ENCODE measurements around the gene TMSB4X. TPM values are rescaled to one million over a fixed set of nuclear protein-coding genes. Genes with fewer than 3 reads are reported as not detected.

Gene TMSB4X
- polyA plus RNA-seq (2011; rRNA removed), result 6,551 and 6,856 TPM in 2 replicates
- polyA minus RNA-seq (2011; rRNA and poly(A)+ RNA removed), result 2,637 and 2,670 TPM in 2 replicates

GRCh38 chrX:12974796-12975669, at the start of gene TMSB4X:
TSS of gene TMSB4X (plus strand) at chrX:12975110.
- ChIA-PET POLR2A (interaction anchor here (0.6 to 5.5 kb wide), 13 partner anchors 19 to 760 kb away, joined by 3 to 39 read pairs (median 5); partner anchors contain the start of genes OFD1 and TRAPPC2), CTCF (interaction anchor here (2.7 kb wide), 1 partner anchor 28 kb away, joined by 10 read pairs; no protein-coding TSS in a partner anchor)

GRCh38 chrX:12929701-12930100, 45.2 kb upstream of the TMSB4X start:
- POLR2A ChIA-PET, result no interaction called here
- Histone ChIP-seq H3K27ac (ENCODE audit: low read depth, low read length) (no peak overlapping the region), H3K4me3 (ENCODE audit: low read depth, low read length) (no peak overlapping the region), H3K27me3 (ENCODE audit: control insufficient read depth, insufficient read depth, low read length) (no peaks in the 10 kb centered on the region), H3K9me3 (ENCODE audit: control insufficient read depth, insufficient read depth, low read length) (no peaks in the 10 kb centered on the region)
- no peak for DNase-seq (ENCODE audit: low read depth, low spot score)
- CTCF ChIA-PET, result interaction anchor here (1.3 kb wide), 1 partner anchor 17 kb away, joined by 6 read pairs; no protein-coding TSS in a partner anchor
- no peak for TF ChIP-seq CTCF (IDR thresholded peaks at IDR 0.05; ENCODE audit: low read depth, low read length)

More at GRCh38 chrX:12974796-12975669, at the start of gene TMSB4X:
- no peaks in the 10 kb centered on the region; the same call in 1 of the 2 replicates for H3K9me3 ChIP-seq (ENCODE audit: control insufficient read depth, insufficient read depth, low read length)
- peak within 1 kb of the TSS; percentile 81 for H3K4me3 ChIP-seq (ENCODE audit: low read depth, low read length)
- TF ChIP-seq CTCF (IDR thresholded peaks at IDR 0.05; ENCODE audit: low read depth, low read length), result no peak
- peak within 1 kb of the TSS; percentile 97 for H3K27ac ChIP-seq (ENCODE audit: low read depth, low read length)
- H3K27me3 ChIP-seq (ENCODE audit: control insufficient read depth, insufficient read depth, low read length), result no peaks in the 10 kb centered on the region
- DNase-seq (ENCODE audit: low read depth, low spot score), result no peak

- DNase-seq (ENCODE audit: low read depth, low spot score), result no peak
- Histone ChIP-seq H3K9me3 (ENCODE audit: control insufficient read depth, insufficient read depth, low read length) (no peaks in the 10 kb centered on the region), H3K4me3 (ENCODE audit: low read depth, low read length) (no peak overlapping the region), H3K27me3 (ENCODE audit: control insufficient read depth, insufficient read depth, low read length) (no peaks in the 10 kb centered on the region), H3K27ac (ENCODE audit: low read depth, low read length) (no peak overlapping the region)
- TF ChIP-seq CTCF (IDR thresholded peaks at IDR 0.05; ENCODE audit: low read depth, low read length), result no peak
- CTCF ChIA-PET, result interaction anchor here (1.3 kb wide), 1 partner anchor 17 kb away, joined by 6 read pairs; no protein-coding TSS in a partner anchor
- POLR2A ChIA-PET, result no interaction called here
Measured at GRCh38 chrX:12930150-12930549, 44.8 kb upstream of the TMSB4X start.

DNA sequence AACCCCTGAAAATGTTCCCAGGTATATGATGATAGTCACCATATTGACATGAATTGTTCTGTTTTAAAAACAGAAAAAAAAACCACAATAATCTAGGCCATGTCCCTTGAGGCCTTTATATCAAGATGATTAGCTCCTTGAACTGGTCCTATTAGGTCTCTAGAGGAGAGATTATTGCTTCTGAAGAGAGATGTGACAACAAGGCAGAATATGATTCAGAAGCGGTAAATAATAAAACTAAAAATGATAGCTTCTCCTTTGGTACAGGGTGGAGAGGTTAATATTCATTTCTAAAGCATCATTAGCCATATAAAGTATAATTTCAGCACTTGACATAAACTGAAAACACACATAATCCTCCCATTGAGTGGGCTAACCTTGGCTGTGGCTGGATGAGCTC, 42.7 kb upstream of the TMSB4X start:
- ChIA-PET CTCF (interaction anchor here (2.2 kb wide), 1 partner anchor 14 kb away, joined by 9 read pairs; no protein-coding TSS in a partner anchor), POLR2A (no interaction called here)
- TF ChIP-seq CTCF (IDR thresholded peaks at IDR 0.05; ENCODE audit: low read depth, low read length), result no peak
- DNase-seq (ENCODE audit: low read depth, low spot score), result no peak
- H3K9me3 ChIP-seq (ENCODE audit: control insufficient read depth, insufficient read depth, low read length), result no peaks in the 10 kb centered on the region
- H3K27me3 ChIP-seq (ENCODE audit: control insufficient read depth, insufficient read depth, low read length), result no peaks in the 10 kb centered on the region
- no peak overlapping the region for H3K27ac ChIP-seq (ENCODE audit: low read depth, low read length)
- no peak overlapping the region for H3K4me3 ChIP-seq (ENCODE audit: low read depth, low read length)

DNA sequence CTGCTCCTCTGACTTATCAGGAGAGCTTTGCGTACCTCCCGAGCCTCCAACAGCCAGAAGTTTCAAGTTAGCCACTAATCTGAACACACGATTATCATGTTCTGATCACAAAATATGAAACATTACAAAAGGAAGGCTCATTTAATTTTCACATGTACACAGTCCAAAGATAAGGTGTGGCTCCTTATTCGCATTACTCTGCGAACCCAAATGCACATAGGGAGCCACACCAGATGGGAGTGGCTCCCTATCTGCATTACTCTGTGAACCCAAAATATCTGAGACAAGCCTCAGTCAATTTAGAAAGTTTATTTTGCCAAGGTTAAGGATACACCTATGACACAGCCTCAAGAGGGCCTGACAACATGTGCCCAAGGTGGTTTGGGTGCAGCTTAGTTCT, 40.1 kb upstream of the TMSB4X start:
- H3K4me3 ChIP-seq (ENCODE audit: low read depth, low read length), result no peak overlapping the region
- ChIA-PET CTCF (no interaction called here), POLR2A (no interaction called here)
- no peak overlapping the region for H3K27ac ChIP-seq (ENCODE audit: low read depth, low read length)
- no peaks in the 10 kb centered on the region for H3K9me3 ChIP-seq (ENCODE audit: control insufficient read depth, insufficient read depth, low read length)
- DNase-seq (ENCODE audit: low read depth, low spot score), result no peak
- TF ChIP-seq CTCF (IDR thresholded peaks at IDR 0.05; ENCODE audit: low read depth, low read length), result no peak
- H3K27me3 ChIP-seq (ENCODE audit: control insufficient read depth, insufficient read depth, low read length), result no peaks in the 10 kb centered on the region

Measured in AG04450 (cell line).